A204.1 (cell line): ENCODE measurements around the gene H6PD.
"Not testable (repeated sequence)": the region's sequence is repeated elsewhere in the genome, so short reads cannot be mapped to it uniquely, and the experiment has no call there.

Source experiments
- FAIRE-seq: peaks from 2 replicates; lab custom pipeline; 2012; peaks lifted over from hg19 to GRCh38; lab: Jason Lieb, UNC

The H6PD gene

DNA sequence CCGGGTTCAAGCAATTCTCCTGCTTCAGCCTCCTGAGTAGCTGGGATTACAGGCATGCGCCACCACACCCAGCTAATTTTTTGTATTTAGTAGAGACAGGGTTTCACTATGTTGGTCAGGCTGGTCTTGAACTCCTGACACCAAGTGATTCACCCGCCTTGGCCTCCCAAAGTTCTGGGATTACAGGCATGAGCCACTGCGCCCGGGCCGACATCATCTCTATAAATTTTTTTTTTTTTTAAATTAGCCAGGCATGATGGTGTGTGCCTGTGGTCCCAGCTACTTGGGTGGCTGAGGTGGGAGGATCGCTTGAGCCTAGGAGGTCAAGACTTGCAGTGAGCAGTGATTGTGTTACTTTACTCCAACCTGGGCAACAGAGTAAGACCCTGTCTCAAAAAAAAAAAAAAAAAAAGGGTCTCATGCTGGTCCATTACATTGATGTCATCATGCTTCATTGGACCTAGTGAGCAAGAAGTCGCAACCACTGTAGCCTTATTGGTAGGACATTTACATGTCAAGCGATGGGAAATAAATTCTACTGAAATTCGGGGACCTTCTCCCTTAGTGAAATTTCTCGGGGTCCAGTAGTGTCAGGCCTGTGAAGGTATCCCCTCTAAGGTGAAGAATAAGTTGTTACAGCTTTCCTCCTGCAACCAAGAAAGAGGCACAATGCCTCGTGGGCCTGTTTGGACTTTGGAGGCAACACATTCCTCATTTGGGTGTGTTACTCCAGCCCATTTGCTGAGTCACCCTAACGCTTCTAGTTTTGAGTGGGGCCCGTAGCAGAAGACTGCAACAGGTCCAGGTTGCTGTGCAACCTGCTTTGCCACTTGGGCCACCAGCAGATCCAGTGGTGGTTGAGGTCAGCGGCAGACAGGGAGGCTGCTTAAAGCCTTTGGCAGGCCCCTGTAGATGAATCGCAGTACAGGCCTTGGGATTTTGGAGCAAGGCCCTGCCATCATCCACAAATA is 65.3 kb downstream of the H6PD start:
- not testable (repeated sequence) for FAIRE-seq

DNA sequence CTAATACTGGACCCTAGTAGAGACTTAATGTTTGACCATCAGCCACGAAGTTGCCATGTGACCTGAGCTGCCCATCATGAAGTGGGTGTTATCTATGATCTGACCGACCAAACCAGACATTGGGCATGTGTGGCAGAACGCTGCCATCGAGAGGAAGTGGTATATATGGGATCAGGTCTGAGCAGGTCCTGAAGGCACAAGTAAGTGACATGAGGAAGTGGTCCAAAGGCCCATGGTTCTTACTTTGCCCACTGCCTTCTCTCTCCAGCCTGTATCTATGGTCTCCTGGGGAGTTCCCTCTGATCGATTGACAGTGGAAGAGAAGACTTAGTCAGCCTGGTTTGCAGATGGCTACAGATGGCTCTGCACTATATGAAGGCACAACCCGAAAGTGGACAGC is 66.0 kb downstream of the H6PD start:
- no peak for FAIRE-seq

DNA sequence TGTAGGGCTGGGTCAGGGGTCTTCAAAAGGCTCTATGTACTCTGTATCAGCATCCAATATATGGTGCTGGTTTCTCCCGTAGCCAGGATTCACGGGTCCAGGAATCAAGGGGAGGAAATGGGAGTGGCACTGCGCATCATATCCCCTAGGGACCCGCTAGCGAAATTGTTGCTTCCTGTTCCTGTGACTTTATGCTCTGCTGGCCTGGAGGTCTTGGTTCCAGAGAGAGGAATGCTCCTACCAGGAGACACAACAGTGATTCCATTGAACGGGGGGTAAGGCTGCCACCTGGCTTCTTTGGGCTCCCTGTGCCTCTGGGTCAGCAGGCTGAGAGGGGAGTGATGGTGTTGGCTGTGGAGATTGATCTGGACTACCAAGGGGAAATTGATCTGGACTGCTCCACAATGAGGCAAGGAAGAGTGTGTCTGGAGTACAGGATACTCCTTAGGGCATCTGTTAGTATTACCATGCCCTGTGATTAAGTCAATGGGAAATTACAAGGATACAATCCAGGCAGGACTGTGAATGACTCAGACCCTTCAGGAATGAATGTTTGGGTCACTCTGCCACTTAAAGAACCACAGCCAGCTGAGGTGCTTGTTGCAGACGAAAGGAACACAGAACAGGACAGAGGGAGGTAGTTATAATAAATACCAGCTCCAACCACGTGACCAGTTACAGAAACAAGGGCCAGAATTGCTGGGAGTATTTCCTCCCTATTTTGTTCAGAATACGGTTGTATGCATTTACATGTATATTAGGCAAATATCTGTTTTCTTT is 68.4 kb downstream of the H6PD start:
- no peak for FAIRE-seq

DNA sequence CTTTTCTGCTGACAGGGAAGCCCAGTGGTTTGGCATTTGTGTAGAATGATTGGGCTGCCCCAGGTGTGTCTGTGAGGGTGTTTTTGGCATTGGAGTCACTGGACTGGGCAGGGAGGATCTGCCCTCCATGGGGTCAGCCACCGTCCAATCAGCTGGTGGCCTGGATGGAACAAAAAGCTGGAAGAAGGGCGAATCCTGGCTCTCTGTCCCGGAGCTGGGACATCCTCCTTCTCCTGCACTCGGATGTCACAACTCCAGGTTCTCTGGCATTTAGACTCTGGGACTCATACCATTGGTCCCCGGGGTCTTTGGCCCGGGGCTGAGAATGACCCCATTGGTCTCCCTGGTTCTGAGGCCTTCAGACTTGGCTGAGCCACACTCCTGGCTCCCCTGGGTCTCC is 69.3 kb downstream of the H6PD start:
- FAIRE-seq: no peak

DNA sequence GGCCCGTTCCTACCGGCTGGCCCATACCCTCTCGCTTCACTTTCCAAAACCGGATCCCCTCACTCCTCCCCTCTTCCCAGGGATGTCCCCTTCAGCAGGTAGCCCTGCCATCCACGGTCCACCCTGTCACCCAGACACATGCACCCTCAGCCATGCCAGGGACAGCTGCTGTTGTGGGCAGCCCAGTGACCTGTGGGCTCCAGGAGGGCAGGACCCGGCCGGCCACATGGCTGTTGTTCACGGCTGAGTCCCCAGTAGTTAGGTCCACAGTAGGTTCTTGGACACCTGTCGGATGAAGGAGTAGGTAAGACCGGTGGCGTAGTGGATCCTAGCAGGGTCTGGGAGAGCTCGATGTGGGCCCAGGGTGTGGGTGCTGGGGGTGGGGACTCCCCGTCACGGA is 70.6 kb downstream of the H6PD start:
- FAIRE-seq: no peak

DNA sequence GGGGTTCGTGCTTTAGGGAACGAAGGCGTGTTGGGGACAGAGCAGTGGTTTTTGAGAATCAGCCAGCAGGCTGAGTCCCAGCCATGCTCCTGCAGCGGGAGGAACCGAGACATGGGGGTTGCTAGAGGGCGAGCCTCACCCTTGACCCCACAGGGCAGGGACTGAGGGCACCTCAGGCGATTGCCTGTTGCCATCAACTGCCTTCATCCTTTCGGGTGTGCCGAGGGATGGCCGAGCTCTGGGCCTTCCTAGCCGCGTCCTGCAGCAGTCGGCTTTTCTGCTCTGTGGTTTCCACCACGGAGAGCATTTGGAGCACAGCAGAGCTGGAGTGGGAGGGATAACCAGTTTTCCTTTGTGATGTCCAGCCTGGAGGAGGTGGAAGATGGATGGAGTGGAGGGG is 71.4 kb downstream of the H6PD start:
- FAIRE-seq: no peak

DNA sequence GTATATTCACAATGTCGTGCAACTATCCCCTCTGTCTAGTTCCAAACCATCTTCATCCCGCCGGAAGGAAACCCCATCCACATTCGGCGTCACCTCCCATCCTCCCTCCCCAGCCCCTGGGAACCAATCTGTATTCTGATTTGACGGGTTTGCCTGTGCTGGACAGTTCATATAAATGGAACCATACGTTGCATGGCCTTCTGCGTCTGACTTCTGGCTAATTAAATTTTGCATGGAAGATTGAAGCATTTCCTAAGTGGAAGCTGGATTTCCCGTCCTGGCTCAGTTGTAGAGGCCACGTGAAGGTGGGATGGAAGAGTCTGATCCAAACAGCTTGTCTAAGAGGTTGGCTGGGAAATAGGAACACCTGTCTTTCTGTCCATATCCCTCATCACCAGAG is 72.7 kb downstream of the H6PD start:
- FAIRE-seq: no peak

DNA sequence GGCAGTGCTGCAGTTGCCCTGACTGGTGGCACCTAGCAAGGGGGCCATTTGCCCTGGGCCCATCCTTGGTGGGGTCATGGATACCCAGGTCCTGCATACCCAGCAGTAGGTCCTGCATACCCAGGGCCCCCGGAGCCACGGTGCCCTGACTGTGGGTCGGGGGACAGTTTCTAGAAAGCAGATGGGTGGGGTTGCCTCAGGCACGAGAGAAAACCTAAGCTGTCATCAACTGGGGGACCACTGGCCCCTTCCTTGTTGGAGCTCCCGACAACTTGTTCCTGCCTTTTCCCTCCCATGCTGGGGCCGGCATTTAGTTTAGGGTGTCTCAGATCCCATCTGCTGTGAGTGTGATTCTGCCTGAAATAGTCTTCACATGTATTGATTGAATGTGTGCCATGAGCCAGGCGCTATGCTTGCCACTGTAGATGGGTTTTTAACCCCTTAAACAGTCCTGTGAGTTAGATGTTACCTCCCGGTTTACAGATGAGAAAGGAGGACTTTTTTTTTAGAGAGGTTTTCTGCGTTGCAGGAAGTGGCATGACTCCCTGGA is 73.7 kb downstream of the H6PD start:
- no peak for FAIRE-seq

DNA sequence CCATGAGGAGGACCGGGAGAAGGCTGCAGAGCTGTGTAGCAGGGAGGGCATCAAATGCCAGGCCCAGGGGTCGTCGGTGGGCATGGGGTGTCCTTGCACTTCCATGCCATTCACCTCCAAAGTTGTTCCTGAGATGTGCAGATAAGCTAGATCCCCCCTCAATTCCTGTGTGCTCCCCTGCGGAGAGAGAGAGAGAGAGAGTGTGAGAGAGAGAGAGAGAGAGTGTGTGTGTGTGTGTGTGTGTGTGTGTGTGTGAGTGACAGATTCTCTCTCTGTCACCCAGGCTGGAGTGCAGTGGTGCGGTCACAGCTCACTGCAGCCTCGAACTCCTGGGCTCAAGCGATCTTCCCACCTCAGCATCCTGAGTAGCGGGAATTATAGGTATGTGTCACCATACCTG is 74.5 kb downstream of the H6PD start:
- no peak for FAIRE-seq

DNA sequence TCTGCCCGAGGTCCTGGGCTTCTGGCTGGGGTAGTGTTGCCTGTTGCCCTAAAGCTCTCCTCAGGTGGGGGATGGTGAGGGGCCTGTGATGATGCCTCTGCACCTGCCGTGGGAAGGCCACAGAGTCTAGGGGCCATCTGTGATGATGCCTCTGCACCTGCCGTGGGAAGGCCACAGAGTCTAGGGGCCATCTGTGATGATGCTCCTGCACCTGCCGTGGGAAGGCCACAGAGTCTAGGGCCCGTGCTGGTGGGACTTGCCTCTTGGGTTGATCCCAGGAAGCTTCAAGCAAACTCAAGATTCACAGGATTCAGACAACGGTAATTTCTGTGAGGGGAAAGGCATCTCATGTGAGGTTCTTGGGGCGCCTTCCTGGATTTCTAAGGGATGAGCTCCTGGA is 75.4 kb downstream of the H6PD start:
- no peak for FAIRE-seq

DNA sequence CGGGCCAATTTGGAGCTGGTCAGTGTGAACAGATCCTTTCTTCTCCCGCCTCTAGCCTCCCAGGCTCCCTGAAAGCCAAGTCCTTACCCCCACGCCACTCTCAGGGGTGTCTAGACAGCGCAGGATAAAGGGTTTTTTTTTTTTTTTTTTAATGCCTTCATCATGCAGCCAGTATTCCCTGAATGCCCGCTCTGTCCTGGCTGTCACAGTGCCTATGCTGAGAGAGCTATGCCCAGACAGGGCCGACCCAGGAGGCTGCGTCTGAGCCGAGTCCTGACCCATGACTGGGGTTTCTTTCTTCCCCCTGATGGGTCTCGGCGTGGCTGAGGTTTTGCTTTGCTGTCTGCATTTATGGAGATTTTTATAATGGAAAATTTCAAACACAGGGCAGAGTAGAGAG is 76.5 kb downstream of the H6PD start:
- no peak for FAIRE-seq

DNA sequence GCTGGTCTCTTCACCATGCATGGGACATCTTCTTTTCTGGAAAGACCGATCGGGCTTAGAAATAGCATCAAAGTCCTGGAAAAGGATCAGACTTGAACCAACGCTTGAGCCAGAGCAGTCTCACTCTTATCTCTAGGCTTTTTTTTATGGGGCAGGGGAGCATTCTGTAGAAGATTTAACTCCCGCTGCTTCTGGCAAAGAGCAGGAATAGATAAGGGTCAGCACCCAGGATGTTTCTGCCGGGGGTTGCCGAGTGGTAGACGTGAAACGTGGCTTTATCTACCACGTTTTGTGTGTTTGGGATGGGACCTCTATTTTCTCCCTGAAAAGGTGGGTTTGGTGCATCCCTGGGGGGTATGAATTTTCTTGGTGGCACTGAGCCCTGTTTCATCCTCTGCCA is 76.9 kb downstream of the H6PD start:
- no peak for FAIRE-seq

DNA sequence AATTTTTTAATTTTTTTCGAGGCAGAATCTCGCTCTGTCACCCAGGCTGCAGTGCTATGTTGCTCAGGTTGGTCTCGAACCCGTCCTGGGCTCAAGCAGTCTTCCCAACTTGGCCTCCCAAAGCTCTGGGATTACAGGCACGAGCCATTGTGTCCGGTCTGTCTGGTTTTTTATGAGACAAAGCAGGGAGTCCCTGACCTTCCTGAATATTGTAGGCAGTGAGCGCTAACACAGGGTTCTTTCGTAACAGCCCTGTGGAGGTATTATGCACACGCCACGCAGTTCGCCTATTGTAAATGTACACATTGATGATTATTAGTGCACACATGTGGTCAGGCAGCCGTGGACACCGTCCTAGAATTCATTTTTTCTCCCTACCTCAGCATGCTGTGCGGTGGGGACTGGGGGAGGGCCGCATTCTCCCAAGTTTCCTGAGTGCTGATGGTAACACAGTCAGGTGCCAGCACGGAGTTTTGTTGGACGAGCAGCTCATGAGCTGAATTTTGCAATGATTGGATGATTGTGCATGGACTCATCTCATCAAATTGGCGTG is 77.7 kb downstream of the H6PD start:
- no peak for FAIRE-seq

DNA sequence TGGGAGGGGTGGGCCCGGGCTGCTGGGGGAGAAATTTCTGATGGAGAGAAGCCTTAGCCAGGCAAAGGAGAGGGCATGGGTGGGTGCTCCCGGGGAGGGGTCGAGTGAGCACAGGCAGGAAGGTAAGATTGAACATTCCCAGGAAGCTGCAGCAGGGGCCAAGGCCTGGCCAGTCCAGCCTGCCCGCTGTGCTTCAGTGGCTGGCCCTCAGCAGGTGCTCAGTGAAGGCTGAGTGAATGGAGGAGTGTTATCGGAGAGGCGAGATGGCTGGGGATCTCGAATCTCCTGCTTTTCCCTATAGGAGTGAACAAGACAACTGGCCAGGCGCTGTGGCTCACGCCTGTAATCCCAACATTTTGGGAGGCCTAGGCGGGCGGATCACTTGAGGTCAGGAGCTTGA is 79.0 kb downstream of the H6PD start:
- FAIRE-seq: no peak

DNA sequence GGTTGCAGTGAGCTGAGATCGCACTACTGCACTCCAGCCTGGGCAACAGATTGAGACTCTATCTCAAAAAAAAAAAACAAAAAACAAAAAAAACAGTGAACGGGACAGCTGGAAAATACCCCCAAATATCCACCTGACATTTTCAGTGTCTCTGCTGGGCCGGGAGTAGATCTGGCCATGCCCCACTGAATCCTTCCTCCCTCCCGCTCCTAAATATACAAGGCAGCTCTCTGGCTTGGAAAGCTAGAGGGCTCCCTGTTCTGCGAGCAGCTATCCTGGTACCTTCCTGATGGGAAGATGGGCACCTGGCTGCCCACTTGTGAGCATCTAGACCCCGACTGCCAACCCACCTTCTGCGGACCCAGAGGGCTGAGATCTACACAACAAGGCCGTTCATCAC is 79.5 kb downstream of the H6PD start:
- no peak for FAIRE-seq

DNA sequence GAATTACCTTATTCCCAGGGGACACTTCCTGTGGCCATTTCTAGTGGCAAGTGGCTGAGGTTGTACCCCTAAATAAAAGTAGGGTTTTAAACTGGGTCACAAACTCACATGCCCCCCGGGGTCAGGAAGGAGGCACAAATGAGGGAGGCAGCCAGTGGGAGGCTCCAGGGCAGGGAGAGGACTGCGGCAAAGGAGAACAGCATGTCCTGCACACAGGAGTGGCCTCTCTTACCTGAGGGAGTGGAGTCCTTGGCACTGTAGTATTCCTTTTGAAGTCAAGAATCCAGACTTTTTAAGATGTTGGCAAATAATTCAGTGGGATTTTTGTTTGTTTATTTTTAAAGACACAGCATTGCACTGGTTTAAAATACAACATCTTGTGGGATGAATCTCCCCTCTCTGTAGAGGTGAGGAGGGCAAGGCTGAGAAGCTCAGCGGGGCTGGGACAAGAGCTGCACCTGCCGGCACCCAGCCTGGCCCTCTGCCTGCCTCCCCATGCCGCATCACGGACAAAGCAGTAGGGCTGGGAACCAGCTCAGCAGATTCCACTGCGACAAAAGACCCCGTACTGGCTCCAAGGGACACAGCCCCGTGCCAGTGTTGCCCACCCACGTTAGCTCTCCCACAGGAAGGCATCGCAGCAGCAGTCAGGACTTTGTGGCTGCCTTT is 80.3 kb downstream of the H6PD start:
- FAIRE-seq: no peak

DNA sequence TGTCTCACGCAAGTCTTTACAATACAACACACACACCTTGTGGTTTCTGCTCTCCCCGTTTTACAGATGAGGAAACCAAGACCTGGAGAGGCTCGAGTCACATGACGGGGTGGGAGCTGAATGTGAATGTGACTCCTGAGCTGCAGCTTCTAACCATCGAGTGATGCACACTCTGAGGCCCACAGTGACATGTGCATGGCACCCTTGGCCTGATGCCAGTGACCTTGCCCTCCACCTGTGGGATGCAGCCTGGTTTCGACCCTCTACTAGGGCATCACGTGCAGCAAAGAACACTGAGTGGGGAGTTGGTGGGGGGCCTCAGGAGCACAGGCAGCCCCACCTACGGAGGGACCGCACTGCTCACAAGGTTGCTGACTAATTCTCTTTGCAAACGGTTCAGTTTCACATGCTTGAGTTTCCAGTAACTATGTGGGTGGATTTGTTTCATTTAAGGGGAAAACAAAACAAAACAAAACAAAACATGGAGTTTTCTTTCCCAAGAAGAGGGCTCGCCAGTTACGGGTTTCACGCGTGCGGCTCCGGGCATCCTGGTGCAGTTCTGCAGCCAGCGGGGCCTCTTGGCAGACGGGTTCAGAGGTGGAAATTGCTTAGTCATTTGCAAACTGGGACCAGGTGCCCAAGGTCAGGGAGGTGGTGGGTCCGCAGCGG is 81.0 kb downstream of the H6PD start:
- no peak for FAIRE-seq

DNA sequence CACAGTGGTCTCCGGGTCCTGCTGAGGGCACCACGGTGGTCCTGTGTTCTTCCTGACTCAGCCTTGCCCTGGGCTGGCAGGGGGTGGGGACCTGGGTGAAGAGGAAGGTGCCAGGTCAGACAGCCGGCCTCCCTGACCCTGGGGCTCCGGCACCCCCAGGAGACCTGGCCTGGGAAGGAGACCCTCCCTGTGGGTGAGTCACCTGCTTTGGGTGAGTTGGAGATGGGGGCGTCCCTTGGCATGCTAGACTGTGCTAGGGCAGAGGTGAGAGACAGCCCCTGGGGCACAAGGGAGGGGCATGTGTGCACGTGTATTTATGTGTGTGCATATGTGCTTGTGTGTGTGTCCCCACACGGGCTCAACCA is 81.5 kb downstream of the H6PD start:
- no peak for FAIRE-seq

DNA sequence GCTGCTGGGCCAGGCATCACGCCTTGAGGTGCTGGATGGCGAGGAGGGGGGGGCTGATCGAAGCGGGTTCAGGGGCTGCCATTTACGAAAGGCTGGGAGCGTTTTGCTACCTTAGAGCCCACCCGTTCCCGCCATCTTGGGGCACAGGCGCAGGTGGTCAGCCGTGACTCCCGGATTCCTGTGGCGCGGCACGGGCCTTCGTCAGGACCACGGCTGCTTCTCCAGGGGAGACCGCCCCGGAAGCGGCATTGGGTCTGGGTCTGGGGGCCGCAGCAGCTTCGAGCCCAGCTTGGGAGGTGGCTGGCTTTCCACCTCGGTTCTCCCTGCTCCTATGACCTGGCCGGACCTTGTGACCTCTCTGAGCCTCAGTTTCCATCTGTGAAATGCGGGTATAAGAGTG is 81.9 kb downstream of the H6PD start:
- FAIRE-seq: no peak

DNA sequence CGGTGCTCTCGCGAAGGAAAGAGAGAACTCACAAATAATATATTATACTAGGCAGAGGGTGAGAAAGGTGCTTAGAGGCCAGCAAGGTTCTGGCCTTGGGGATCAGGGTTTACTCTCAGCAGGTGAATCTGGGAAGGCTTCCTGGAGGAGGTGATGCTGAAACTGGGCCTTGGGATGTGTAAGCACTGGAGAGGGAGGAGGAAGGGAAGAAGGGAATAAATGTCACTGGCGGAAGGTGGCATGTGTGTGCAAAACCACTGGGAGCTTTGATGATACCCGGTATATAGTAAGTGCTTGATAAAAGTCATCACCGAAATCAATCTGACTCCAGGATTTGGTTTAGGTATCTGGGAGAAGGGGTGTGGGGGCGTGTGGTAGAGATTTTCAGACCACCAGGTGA is 82.5 kb downstream of the H6PD start:
- FAIRE-seq: no peak

DNA sequence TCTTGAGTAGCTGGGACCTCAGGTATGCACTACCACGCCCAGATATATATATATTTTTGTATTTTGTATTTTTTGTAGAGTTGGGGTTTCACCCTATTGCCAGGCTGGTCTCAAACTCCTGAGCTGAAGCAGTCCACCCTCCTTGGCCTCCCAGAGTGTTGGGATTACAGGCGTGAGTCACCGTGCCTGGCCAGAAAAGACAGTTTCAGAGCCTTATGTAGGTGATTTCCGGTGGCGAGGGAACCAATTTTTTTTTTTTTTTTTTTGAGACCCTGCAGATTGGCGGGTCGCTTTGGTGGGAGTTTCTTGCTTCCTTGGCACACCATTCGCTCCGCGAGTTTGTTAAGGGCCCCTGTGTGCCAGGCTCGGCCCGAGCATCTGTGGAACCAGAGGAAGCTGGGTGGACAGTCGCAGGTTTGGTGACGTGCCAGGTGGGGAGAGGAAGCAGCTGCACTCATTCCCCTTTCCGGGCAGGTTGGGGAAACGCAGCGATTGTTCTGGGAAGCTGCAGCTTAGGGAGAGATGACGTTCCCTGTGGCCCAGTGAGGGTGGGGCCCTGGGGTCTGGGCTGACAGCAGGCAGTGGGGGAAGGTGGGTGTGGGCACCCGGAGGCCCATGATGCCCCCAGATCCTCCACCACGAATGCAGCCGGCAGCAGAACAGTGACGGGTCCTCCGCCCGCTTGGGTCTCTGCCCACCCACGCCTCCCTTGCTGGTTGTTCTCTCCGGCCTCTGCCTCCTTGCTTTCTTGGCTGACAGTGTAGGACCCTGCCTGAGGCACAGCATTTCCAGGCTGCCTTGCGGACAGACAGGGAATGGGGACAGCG is 83.2 kb downstream of the H6PD start:
- FAIRE-seq: no peak
